H9 (cell line): Measurements from ENCODE around the gene THAP11. TPM values are rescaled to one million over a fixed set of nuclear protein-coding genes. Genes with fewer than 3 reads are reported as not detected.

Experiments
- DNase-seq: peaks from one replicate; pipeline ENCODE4 v3.0.0-alpha.2; 2017
- H2AFZ ChIP-seq: one replicate; pipeline ENCODE4 v1.6.1; 2013; ENCODE audit warnings: mild to moderate bottlenecking, low read length, control low read depth, moderate library complexity
- H2AK5ac ChIP-seq: 2 replicates; pipeline ENCODE4 v1.6.1; 2013; ENCODE audit warnings: low read length, control low read depth, mixed read lengths; ENCODE audit not compliant: insufficient read length
- H2BK120ac ChIP-seq: one replicate; pipeline ENCODE4 v1.6.1; 2013; ENCODE audit warnings: low read depth, mild to moderate bottlenecking, low read length, control low read depth, inconsistent platforms; ENCODE audit not compliant: poor library complexity, severe bottlenecking
- H2BK12ac ChIP-seq: 2 replicates; pipeline ENCODE4 v1.6.1; 2013; ENCODE audit warnings: low read length, control low read depth, mixed read lengths, low read depth; ENCODE audit not compliant: insufficient read length
- H2BK15ac ChIP-seq: 2 replicates; pipeline ENCODE4 v1.6.1; 2013; ENCODE audit warnings: low read depth, low read length, control low read depth
- H2BK20ac ChIP-seq: one replicate; pipeline ENCODE4 v1.6.1; 2013; ENCODE audit warnings: low read depth, mild to moderate bottlenecking, low read length, control low read depth, inconsistent platforms; ENCODE audit not compliant: poor library complexity, severe bottlenecking
- H2BK5ac ChIP-seq: 2 replicates; pipeline ENCODE4 v1.6.1; 2013; ENCODE audit warnings: low read length, control low read depth, mixed read lengths; ENCODE audit not compliant: insufficient read length
- H3K14ac ChIP-seq: 2 replicates; pipeline ENCODE4 v1.6.1; 2013; ENCODE audit warnings: low read length, control low read depth; ENCODE audit not compliant: insufficient read depth
- H3K18ac ChIP-seq: 2 replicates; pipeline ENCODE4 v1.6.1; 2013; ENCODE audit warnings: low read depth, mild to moderate bottlenecking, mixed read lengths, low read length, control low read depth; ENCODE audit not compliant: insufficient read length
- H3K23ac ChIP-seq: 2 replicates; pipeline ENCODE4 v1.6.1; 2013; ENCODE audit warnings: low read length, control low read depth, mixed read lengths, low read depth; ENCODE audit not compliant: insufficient read length
- H3K23me2 ChIP-seq: 2 replicates; pipeline ENCODE4 v1.6.1; 2013; ENCODE audit warnings: low read depth, mild to moderate bottlenecking, mixed read lengths, low read length, control low read depth; ENCODE audit not compliant: insufficient read length, poor library complexity, severe bottlenecking
- H3K27ac ChIP-seq: 2 replicates; pipeline ENCODE4 v1.5.1; 2013; ENCODE audit warnings: low read length, control low read depth, mixed read lengths, low read depth; ENCODE audit not compliant: insufficient read length
- H3K27me3 ChIP-seq: 2 replicates; pipeline ENCODE4 v1.6.1; 2013; ENCODE audit warnings: low read length, control low read depth, inconsistent platforms; ENCODE audit not compliant: insufficient read depth
- H3K4ac ChIP-seq: 2 replicates; pipeline ENCODE4 v1.6.1; 2013; ENCODE audit warnings: low read depth, mild to moderate bottlenecking, control low read depth, inconsistent platforms, low read length, moderate library complexity
- H3K4me1 ChIP-seq: 2 replicates; pipeline ENCODE4 v1.6.1; 2013; ENCODE audit warnings: low read length, control low read depth, inconsistent platforms; ENCODE audit not compliant: insufficient read depth
- H3K4me2 ChIP-seq: 2 replicates; pipeline ENCODE4 v1.6.1; 2013; ENCODE audit warnings: low read length, control low read depth, mixed read lengths; ENCODE audit not compliant: insufficient read length, insufficient read depth
- H3K56ac ChIP-seq: 2 replicates; pipeline ENCODE4 v1.6.1; 2013; ENCODE audit warnings: low read depth, mild to moderate bottlenecking, mixed read lengths, low read length, control low read depth; ENCODE audit not compliant: insufficient read length
- H3K79me1 ChIP-seq: 2 replicates; pipeline ENCODE4 v1.6.1; 2013; ENCODE audit warnings: low read depth, mild to moderate bottlenecking, moderate library complexity, low read length, control low read depth, inconsistent platforms; ENCODE audit not compliant: insufficient read depth, poor library complexity, severe bottlenecking
- H3K79me2 ChIP-seq: 2 replicates; pipeline ENCODE4 v1.6.1; 2013; ENCODE audit warnings: low read length, control low read depth, inconsistent platforms; ENCODE audit not compliant: insufficient read depth
- H3K9ac ChIP-seq: 2 replicates; pipeline ENCODE4 v1.6.1; 2013; ENCODE audit warnings: low read length, control low read depth, mixed read lengths; ENCODE audit not compliant: insufficient read length; ENCODE audit errors: extremely low read depth
- H3K9me3 ChIP-seq: one replicate; pipeline ENCODE4 v1.6.1; 2013; ENCODE audit warnings: low read depth, low read length, inconsistent platforms; ENCODE audit not compliant: control insufficient read depth
- H3T11ph ChIP-seq: one replicate; pipeline ENCODE4 v1.6.1; 2013; ENCODE audit warnings: mild to moderate bottlenecking, low read length, control low read depth, inconsistent platforms
- H4K20me1 ChIP-seq: one replicate; pipeline ENCODE4 v1.6.1; 2013; ENCODE audit not compliant: control insufficient read depth, insufficient read length, insufficient read depth
- H4K5ac ChIP-seq: 2 replicates; pipeline ENCODE4 v1.6.1; 2013; ENCODE audit warnings: low read depth, mild to moderate bottlenecking, mixed read lengths, low read length, control low read depth; ENCODE audit not compliant: insufficient read length
- H4K8ac ChIP-seq: replicated peaks from 2 replicates; pipeline ENCODE4 v1.6.1; 2013; ENCODE audit warnings: low read length, control low read depth, mixed read lengths, low read depth; ENCODE audit not compliant: insufficient read length
- H4K91ac ChIP-seq: 2 replicates; pipeline ENCODE4 v1.6.1; 2013; ENCODE audit warnings: low read depth, mild to moderate bottlenecking, moderate library complexity, mixed read lengths, low read length, control low read depth; ENCODE audit not compliant: insufficient read length
- H3K27ac Mint-ChIP-seq, 3 experiments: 2 replicates in 2 of 3; 3 replicates in 1 of 3; pipeline ENCODE4 v1.8.0; 2020 to 2021; ENCODE audit warnings: mixed read lengths in 3 of 3, mild to moderate bottlenecking in 1 of 3, moderate library complexity in 1 of 3
- H3K27me3 Mint-ChIP-seq: 2 replicates; pipeline ENCODE4 v1.8.0; 2021; ENCODE audit warnings: low read depth, mild to moderate bottlenecking, moderate library complexity, mixed read lengths
- H3K36me3 Mint-ChIP-seq, 3 experiments: 2 replicates in 2 of 3; 3 replicates in 1 of 3; pipeline ENCODE4 v1.8.0; 2020 to 2021; ENCODE audit warnings: low read depth in 3 of 3, mixed read lengths in 3 of 3; ENCODE audit not compliant: insufficient read depth in 1 of 3
- H3K4me1 Mint-ChIP-seq, 2 experiments: 2 replicates each; pipeline ENCODE4 v1.8.0; 2020; ENCODE audit warnings: mixed read lengths in 2 of 2
- H3K4me3 Mint-ChIP-seq, 2 experiments: 2 replicates in 1 of 2; 3 replicates in 1 of 2; pipeline ENCODE4 v1.8.0; 2020 to 2021; ENCODE audit warnings: mild to moderate bottlenecking in 2 of 2, mixed read lengths in 2 of 2, moderate library complexity in 1 of 2
- H3K9me3 Mint-ChIP-seq, 2 experiments: 2 replicates in 1 of 2; 3 replicates in 1 of 2; pipeline ENCODE4 v1.8.0; 2020; ENCODE audit warnings: mild to moderate bottlenecking in 2 of 2, mixed read lengths in 2 of 2, moderate library complexity in 1 of 2
- WGBS: extraction: QIAGEN DNeasy Blood & Tissue Kit; methylation state at CpG from one replicate; pipeline ENCODE4 v1.1.7; 2013; ENCODE audit warnings: missing lambda C conversion rate, low lambda C conversion rate, mixed read lengths; ENCODE audit not compliant: insufficient read length; ENCODE audit errors: extremely low coverage; 5-methylcytosine and 5-hydroxymethylcytosine counted together
- total RNA-seq: library from RNA; stranded (reverse); gene quantifications from 2 replicates; pipeline ENCODE4 v1.2.1, GENCODE V29; 2021
- TF ChIP-seq, protein P1 (sequence below): fragments of 200-600 bp; sonication (generic); conservative IDR thresholded peaks from 3 replicates; pipeline ENCODE4 v1.8.0; 2021; ENCODE audit warnings: antibody characterized with exemption, mild to moderate bottlenecking

Gene THAP11
- total RNA-seq, 1 experiment from 2014 or later, result 48.9 TPM

DNA sequence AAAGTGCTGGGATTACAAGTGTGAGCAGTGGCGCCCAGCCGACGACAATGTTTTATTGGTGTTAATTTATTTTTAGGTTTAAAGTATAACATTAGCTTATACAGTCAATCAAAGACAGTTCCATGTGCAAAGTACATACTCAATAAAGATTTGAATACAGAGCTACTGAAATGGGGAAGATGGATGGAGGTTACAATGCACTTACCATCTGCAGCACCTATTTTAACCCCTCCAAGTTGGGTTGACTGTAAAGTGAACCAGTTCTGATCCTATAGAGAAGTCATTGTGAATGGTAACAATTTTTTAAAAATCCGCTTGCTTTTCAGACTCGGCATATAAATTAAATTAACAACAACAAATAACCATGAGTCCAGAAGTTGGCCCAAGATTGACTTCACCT lies 50.3 kb downstream of the THAP11 start:
- no peaks in the 10 kb centered on the region for H3K27me3 Mint-ChIP-seq
- TF ChIP-seq, protein P1, sequence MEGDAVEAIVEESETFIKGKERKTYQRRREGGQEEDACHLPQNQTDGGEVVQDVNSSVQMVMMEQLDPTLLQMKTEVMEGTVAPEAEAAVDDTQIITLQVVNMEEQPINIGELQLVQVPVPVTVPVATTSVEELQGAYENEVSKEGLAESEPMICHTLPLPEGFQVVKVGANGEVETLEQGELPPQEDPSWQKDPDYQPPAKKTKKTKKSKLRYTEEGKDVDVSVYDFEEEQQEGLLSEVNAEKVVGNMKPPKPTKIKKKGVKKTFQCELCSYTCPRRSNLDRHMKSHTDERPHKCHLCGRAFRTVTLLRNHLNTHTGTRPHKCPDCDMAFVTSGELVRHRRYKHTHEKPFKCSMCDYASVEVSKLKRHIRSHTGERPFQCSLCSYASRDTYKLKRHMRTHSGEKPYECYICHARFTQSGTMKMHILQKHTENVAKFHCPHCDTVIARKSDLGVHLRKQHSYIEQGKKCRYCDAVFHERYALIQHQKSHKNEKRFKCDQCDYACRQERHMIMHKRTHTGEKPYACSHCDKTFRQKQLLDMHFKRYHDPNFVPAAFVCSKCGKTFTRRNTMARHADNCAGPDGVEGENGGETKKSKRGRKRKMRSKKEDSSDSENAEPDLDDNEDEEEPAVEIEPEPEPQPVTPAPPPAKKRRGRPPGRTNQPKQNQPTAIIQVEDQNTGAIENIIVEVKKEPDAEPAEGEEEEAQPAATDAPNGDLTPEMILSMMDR, result no peak
- H2BK12ac ChIP-seq, result no peak overlapping the region

More for the DNA sequence above, 50.3 kb downstream of the THAP11 start:
- H3K4me1 ChIP-seq, result no peaks in the 10 kb centered on the region
- WGBS, result no CpG with 5 or more reads among the region's 5 CpGs
- no peak overlapping the region for H2AFZ ChIP-seq
- no peak overlapping the region for H2AK5ac ChIP-seq
- H3K79me2 ChIP-seq, result peaks cover 8% of the 10 kb centered on the region; the same call in 1 of the 2 replicates
- no peak overlapping the region for H4K91ac ChIP-seq
- no peaks in the 10 kb centered on the region for H3K9me3 Mint-ChIP-seq
- no peak overlapping the region for H3T11ph ChIP-seq
- H3K4ac ChIP-seq, result no peak overlapping the region
- no peaks in the 10 kb centered on the region for H3K36me3 Mint-ChIP-seq
- no peak overlapping the region for H3K14ac ChIP-seq
- H3K56ac ChIP-seq, result no peak overlapping the region
- H4K8ac ChIP-seq, result no peak overlapping the region
- no peak overlapping the region for H2BK120ac ChIP-seq
- no peak overlapping the region for H2BK15ac ChIP-seq
- peaks cover 7% of the 10 kb centered on the region for H3K79me1 ChIP-seq
- peak overlapping the region; percentile 95 to 98 for H3K4me3 Mint-ChIP-seq
- no peak overlapping the region for H2BK20ac ChIP-seq
- H3K27me3 ChIP-seq, result no peaks in the 10 kb centered on the region
- H4K20me1 ChIP-seq, result no peaks in the 10 kb centered on the region
- H3K27ac ChIP-seq, result no peak overlapping the region
- H3K23me2 ChIP-seq, result peaks cover 6% of the 10 kb centered on the region
- peak overlapping the region; percentile 75 to 96 (median 93); a peak in 6 of 7 replicates for H3K27ac Mint-ChIP-seq
- no peak overlapping the region for H3K9ac ChIP-seq
- no peak for DNase-seq
- H3K9me3 ChIP-seq, result no peaks in the 10 kb centered on the region
- H4K5ac ChIP-seq, result no peak overlapping the region
- H3K4me1 Mint-ChIP-seq, result peaks cover 16 to 19% of the 10 kb centered on the region in 2 experiments
- H2BK5ac ChIP-seq, result no peak overlapping the region
- no peak overlapping the region for H3K18ac ChIP-seq
- no peak overlapping the region for H3K23ac ChIP-seq
- peak overlapping the region; percentile 35 for H3K4me2 ChIP-seq
